ENCODE measurements around the gene LENG9.

DNA sequence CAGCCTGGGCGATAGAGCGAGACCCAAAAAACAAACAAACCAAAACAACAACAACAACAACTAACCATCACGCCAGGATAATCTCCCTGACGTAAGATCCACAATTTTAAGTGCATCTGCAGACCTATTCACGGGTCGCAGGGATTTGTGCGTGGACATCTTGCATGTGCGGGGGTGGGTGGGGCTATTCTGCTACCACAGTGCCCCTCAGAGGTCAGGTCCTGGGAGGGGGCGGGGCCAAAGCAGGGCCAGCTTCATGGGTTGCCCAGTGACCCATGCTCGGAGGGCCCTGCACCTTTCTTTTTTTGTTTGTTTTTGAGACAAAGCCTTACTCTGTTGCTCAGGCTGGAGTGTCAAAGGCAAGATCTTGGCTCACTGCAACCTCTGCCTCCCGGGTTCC, 12.1 kb upstream of the LENG9 start:
- TF ChIP-seq, protein P1, sequence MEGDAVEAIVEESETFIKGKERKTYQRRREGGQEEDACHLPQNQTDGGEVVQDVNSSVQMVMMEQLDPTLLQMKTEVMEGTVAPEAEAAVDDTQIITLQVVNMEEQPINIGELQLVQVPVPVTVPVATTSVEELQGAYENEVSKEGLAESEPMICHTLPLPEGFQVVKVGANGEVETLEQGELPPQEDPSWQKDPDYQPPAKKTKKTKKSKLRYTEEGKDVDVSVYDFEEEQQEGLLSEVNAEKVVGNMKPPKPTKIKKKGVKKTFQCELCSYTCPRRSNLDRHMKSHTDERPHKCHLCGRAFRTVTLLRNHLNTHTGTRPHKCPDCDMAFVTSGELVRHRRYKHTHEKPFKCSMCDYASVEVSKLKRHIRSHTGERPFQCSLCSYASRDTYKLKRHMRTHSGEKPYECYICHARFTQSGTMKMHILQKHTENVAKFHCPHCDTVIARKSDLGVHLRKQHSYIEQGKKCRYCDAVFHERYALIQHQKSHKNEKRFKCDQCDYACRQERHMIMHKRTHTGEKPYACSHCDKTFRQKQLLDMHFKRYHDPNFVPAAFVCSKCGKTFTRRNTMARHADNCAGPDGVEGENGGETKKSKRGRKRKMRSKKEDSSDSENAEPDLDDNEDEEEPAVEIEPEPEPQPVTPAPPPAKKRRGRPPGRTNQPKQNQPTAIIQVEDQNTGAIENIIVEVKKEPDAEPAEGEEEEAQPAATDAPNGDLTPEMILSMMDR (IDR thresholded peaks at IDR 0.05) = no peak
- no peak for TF ChIP-seq POLR2A (IDR thresholded peaks at IDR 0.05; ENCODE audit: low read depth)
- TF ChIP-seq POLR2AphosphoS5 (IDR thresholded peaks at IDR 0.05) = no peak
- no peak for TF ChIP-seq EP300 (IDR thresholded peaks at IDR 0.05)

All from esophagus muscularis mucosa (tissue), 4 donors.